ENCODE measurements around the gene SLC39A3. TPM values are rescaled to one million over a fixed set of nuclear protein-coding genes. Genes with fewer than 3 reads are reported as not detected.

Gene SLC39A3
- total RNA-seq, 6 donors from 2014 or later: 12.6 to 48.2 (median 30.6) TPM

GRCh38 chr19:2723345-2723715 is 16.5 kb downstream of the SLC39A3 start:
- DNase-seq (no peak), ATAC-seq (ENCODE audit: low FRiP score in 2 of 2) (no peak)
- Histone ChIP-seq H3K27ac (no peak overlapping the region), H3K36me3 (no peaks in the 10 kb centered on the region), H3K9me3 (no peaks in the 10 kb centered on the region), H3K27me3 (peaks cover 0 to 30% (median 23%) of the 10 kb centered on the region in 4 donors), H3K4me1 (peaks cover 9 to 50% (median 17%) of the 10 kb centered on the region in 4 donors), H3K4me3 (no peak overlapping the region)
- 60 to 91% methylated on average over 9 to 13 of the region's 13 CpGs for WGBS, 2 donors
- TF ChIP-seq POLR2AphosphoS5 (IDR thresholded peaks at IDR 0.05): no peak
- TF ChIP-seq POLR2A (IDR thresholded peaks at IDR 0.05): no peak
- TF ChIP-seq CTCF (IDR thresholded peaks at IDR 0.05): no peak
- TF ChIP-seq EP300 (IDR thresholded peaks at IDR 0.05): no peak

- no peak overlapping the region for H3K4me3 ChIP-seq
- ATAC-seq (ENCODE audit: low FRiP score in 2 of 2) (peak; percentile 67 to 88), DNase-seq (peak; percentile 47 to 86)
- H3K9me3 ChIP-seq: no peaks in the 10 kb centered on the region
- TF ChIP-seq CTCF (IDR thresholded peaks at IDR 0.05) (no peak), POLR2AphosphoS5 (IDR thresholded peaks at IDR 0.05) (no peak), EP300 (IDR thresholded peaks at IDR 0.05) (no peak), POLR2A (IDR thresholded peaks at IDR 0.05) (no peak)
- H3K36me3 ChIP-seq: no peaks in the 10 kb centered on the region
- WGBS, 2 donors: 61 to 76% methylated on average over 11 to 28 of the region's 28 CpGs
- H3K27ac ChIP-seq: no peak overlapping the region
- H3K4me1 ChIP-seq: peaks cover 9 to 45% (median 16%) of the 10 kb centered on the region in 4 donors
- peaks cover 0 to 30% (median 23%) of the 10 kb centered on the region in 4 donors for H3K27me3 ChIP-seq
Measured at GRCh38 chr19:2722541-2723344, 17.1 kb downstream of the SLC39A3 start.

DNA sequence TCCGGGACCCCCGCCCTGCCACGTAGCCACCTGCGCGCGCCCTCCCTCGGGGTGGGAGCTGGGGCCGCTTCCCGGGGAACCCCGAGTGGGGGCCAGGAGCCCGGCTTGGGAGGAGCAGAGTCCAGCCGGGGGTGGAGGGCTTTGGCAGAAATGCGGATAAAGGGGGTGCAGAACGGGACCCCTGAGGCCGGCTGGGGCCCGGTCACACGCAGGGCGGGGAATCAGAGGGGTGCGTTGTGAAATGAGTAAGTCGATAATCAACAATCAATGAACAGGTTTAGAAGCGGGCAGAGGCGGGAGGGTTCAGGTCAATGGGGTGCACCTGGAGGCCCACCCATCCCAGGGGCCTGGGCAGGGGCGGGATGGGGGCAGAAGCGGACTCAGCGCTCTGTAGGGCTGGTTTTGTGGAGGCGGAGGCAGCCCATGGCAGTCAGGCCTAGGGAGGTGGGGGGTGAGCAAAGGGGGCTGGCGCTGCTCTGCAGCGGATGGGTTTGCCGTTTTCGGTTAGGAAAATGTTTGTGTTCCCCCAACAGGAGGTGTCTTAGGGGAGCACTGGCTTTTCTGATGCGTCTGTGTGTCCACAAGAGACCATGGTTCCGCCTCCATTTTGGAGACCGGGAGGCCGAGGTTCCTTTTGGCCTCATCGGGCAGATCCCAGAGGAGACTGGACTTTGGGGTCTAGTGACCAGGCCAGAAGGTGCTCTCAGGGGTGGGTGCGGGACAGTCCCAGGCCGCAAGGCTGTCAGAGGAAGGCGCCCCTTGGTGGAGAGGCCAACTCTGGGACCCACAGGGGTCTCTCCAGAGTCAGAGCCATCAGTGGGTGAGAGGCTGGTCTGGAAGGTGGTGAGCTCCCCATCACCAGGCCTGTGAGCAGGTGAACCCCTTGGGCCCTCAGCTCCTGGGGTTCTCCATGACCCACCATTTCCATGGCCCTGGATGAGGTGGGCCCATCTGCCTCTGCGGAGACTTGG is 18.0 kb downstream of the SLC39A3 start:
- Histone ChIP-seq H3K27ac (no peak overlapping the region), H3K9me3 (no peaks in the 10 kb centered on the region), H3K4me1 (peaks cover 9 to 38% (median 13%) of the 10 kb centered on the region in 4 donors), H3K36me3 (no peaks in the 10 kb centered on the region), H3K27me3 (peaks cover 0 to 30% (median 22%) of the 10 kb centered on the region in 4 donors), H3K4me3 (peak overlapping the region in 3 of 4 donors; percentile 30 to 44 (median 39))
- DNase-seq: peak in 1 of 2 donors; percentile 74
- 38 to 42% methylated on average over 19 to 29 of the region's 39 CpGs for WGBS, 2 donors
- no peak for ATAC-seq (ENCODE audit: low FRiP score in 2 of 2)
- TF ChIP-seq EP300 (IDR thresholded peaks at IDR 0.05): no peak
- TF ChIP-seq CTCF (IDR thresholded peaks at IDR 0.05): no peak

DNA sequence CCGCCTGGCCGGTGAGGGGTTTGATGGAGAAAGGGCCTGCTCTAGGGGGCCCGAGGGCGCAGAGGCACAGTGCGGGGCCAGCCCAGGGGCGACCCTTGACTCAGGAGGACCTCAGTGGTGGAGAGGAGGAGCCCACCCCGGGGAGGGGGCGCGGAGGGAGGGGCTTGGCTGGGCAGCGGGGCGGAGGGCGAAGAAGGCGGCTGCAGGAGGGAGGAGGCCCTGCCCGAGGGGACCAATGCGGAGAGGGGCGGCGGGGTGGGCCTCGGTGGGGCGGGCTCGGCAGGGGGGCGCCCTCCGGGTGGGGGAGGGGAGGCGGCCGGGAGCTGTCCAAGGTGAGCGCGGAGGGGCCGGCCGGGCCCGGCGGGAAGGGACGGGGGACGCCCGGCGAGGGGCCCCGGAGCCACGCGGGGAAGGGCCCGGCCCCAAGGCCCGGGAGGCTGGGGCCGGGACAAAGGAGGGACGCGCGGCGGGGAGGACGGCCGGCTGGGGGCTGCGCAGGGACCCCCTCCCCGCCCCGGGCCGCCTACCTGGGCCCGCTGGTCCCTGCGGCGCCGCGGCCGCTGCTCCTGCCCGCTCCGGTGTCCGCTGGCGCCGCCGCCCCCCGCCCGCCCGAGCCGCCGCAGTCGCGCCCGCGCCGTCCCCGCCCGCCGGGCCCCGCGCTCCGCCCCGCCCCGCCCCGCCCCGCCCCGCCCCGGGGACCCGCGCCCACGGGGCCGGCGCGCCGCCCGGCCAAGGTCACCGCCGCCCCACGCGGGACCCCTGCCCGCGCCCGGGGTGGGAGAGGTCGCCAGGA is 18.8 kb downstream of the SLC39A3 start, which contains the start of gene DIRAS1:
Gene DIRAS1 (minus strand): TSS at position 596 of the 793 bp plus-strand sequence. CDS start 3,566 bp downstream, outside the sequence.
- ATAC-seq (ENCODE audit: low FRiP score in 2 of 2) (no peak), DNase-seq (peak in 1 of 2 donors; percentile 76)
- H3K4me3 ChIP-seq: peak within 1 kb of the TSS in 3 of 4 donors; percentile 30 to 44 (median 43)
- no peak for TF ChIP-seq EP300 (IDR thresholded peaks at IDR 0.05)
- TF ChIP-seq POLR2A (IDR thresholded peaks at IDR 0.05): no peak
- no peaks in the 10 kb centered on the region for H3K36me3 ChIP-seq
- H3K27me3 ChIP-seq: peaks cover 0 to 30% (median 21%) of the 10 kb centered on the region in 4 donors
- WGBS, 2 donors: 3 to 5% methylated on average over 16 to 39 of the region's 100 CpGs
- H3K27ac ChIP-seq: no peak within 1 kb of the TSS
- H3K4me1 ChIP-seq: peaks cover 9 to 33% (median 12%) of the 10 kb centered on the region in 4 donors
- H3K9me3 ChIP-seq: no peaks in the 10 kb centered on the region

Measured in upper lobe of left lung (tissue), 6 donors.